A549 (cell line): ENCODE measurements around the gene ESAM. TPM values are rescaled to one million over a fixed set of nuclear protein-coding genes. Genes with fewer than 3 reads are reported as not detected.

Experiments
- ATAC-seq, 2 experiments: fragments of 200-7000 bp in 1 of 2; fragments of >200 bp in 1 of 2; cut with Nextera tagmentation in 1 of 2; cut with Tn5 transposase in 1 of 2; 3 replicates each; pipeline versions ENCODE4 v1.8.0 to v1.9.1; 2018 to 2020; ENCODE audit warnings: mild to moderate bottlenecking in 1 of 2, moderate library complexity in 1 of 2
- CTCF ChIA-PET: fragments of 300-600 bp; sonication (Branson Sonifier 250); formaldehyde crosslinking; extraction: SDS; loops from one replicate; lab custom pipeline; 2021; ENCODE audit warnings: antibody characterized with exemption, inconsistent platforms; lab: Yijun Ruan, JAX
- POLR2A ChIA-PET: fragments of 350-600 bp; formaldehyde crosslinking; extraction: SDS; loops from one replicate; lab custom pipeline; 2021; ENCODE audit warnings: antibody characterized with exemption, inconsistent platforms; lab: Yijun Ruan, JAX
- DNase-seq, 2 experiments: peaks; one replicate each; pipeline versions ENCODE4 v3.0.0 to v3.0.0-alpha.2; 2011 to 2016; ENCODE audit warnings: low read depth in 1 of 2, low spot score in 1 of 2
- FAIRE-seq: peaks from 2 replicates; lab custom pipeline; 2011; peaks lifted over from hg19 to GRCh38; lab: Jason Lieb, UNC
- H3K27ac ChIP-seq, 2 experiments: fragments of >200 bp; sonication (Bioruptor Twin); formaldehyde crosslinking; 3 replicates each; pipeline ENCODE4 v1.5.1; 2016 to 2017
- H3K4me1 ChIP-seq: fragments of >200 bp; sonication (Bioruptor Twin); formaldehyde crosslinking; 3 replicates; pipeline ENCODE4 v1.6.1; 2016
- H3K4me2 ChIP-seq: fragments of >200 bp; sonication (Bioruptor Twin); formaldehyde crosslinking; 3 replicates; pipeline ENCODE4 v1.6.1; 2016
- H3K4me3 ChIP-seq: fragments of >200 bp; sonication (Bioruptor Twin); formaldehyde crosslinking; 3 replicates; pipeline ENCODE4 v1.5.1; 2016
- H3K9me3 ChIP-seq: fragments of >200 bp; sonication (Bioruptor Twin); formaldehyde crosslinking; 3 replicates; pipeline ENCODE4 v1.6.1; 2016
- BHLHE40 ChIP-seq: IDR thresholded peaks from 2 replicates; pipeline ENCODE4 v1.6.1; 2012; ENCODE audit warnings: low read depth, low read length, inconsistent platforms
- FOSL2 ChIP-seq, 2 experiments: fragments of 450-650 bp in 1 of 2; fragments of >200 bp in 1 of 2; sonication (Bioruptor Twin) in 1 of 2; formaldehyde crosslinking; IDR thresholded peaks; 2 replicates each; pipeline versions ENCODE4 v1.5.0 to v1.6.1; 2016 to 2020; ENCODE audit warnings: mild to moderate bottlenecking in 1 of 2, moderate library complexity in 1 of 2
- HDAC2 ChIP-seq: fragments of 200-600 bp; sonication (generic); IDR thresholded peaks from 2 replicates; pipeline ENCODE4 v1.6.1; 2016
- HEYL ChIP-seq: fragments of 250-450 bp; sonication (Bioruptor Pico); IDR thresholded peaks from 2 replicates; pipeline ENCODE4 v1.8.0; 2021; ENCODE audit warnings: mild to moderate bottlenecking, moderate library complexity
- HMGXB4 ChIP-seq: fragments of 250-450 bp; sonication (Bioruptor Pico); IDR thresholded peaks from 2 replicates; pipeline ENCODE4 v1.5.0; 2021; ENCODE audit warnings: mild to moderate bottlenecking, moderate library complexity, borderline replicate concordance
- HOXB13 ChIP-seq: fragments of 250-450 bp; sonication (Bioruptor Pico); IDR thresholded peaks from 2 replicates; pipeline ENCODE4 v1.5.0; 2020; ENCODE audit warnings: low read depth, mild to moderate bottlenecking, moderate library complexity
- JUN ChIP-seq, 2 experiments: fragments of >200 bp; sonication (Bioruptor Twin); formaldehyde crosslinking; IDR thresholded peaks; 2 replicates in 1 of 2; 3 replicates in 1 of 2; pipeline ENCODE4 v1.6.1; 2016 to 2017
- PBX3 ChIP-seq: IDR thresholded peaks from 2 replicates; pipeline ENCODE4 v1.6.1; 2012
- RAD21 ChIP-seq, 2 experiments: fragments of >200 bp in 1 of 2; sonication (Bioruptor Twin) in 1 of 2; formaldehyde crosslinking in 1 of 2; IDR thresholded peaks in 1 of 2; conservative IDR thresholded peaks in 1 of 2; 2 replicates in 1 of 2; 3 replicates in 1 of 2; pipeline ENCODE4 v1.6.1; 2012 to 2018; ENCODE audit warnings: inconsistent platforms in 1 of 2
- SMC3 ChIP-seq: fragments of >200 bp; sonication (Bioruptor Twin); formaldehyde crosslinking; IDR thresholded peaks from 3 replicates; pipeline ENCODE4 v1.6.1; 2018; ENCODE audit warnings: inconsistent platforms
- TP53 ChIP-seq: fragments of 250-450 bp; sonication (Bioruptor Pico); IDR thresholded peaks from 2 replicates; pipeline ENCODE4 v1.5.0; 2021; ENCODE audit warnings: mild to moderate bottlenecking, moderate library complexity
- USF2 ChIP-seq: fragments of 450-650 bp; IDR thresholded peaks from 2 replicates; pipeline ENCODE4 v1.6.1; 2014; ENCODE audit warnings: antibody characterized with exemption
- ZFP36 ChIP-seq: fragments of 450-650 bp; IDR thresholded peaks from 2 replicates; pipeline ENCODE4 v1.6.1; 2014; ENCODE audit warnings: borderline replicate concordance; ENCODE audit not compliant: partially characterized antibody
- WGBS: methylation state at CpG from one replicate; pipeline ENCODE4 v1.1.6; 2017; ENCODE audit errors: missing lambda C conversion rate; 5-methylcytosine and 5-hydroxymethylcytosine counted together
- polyA plus RNA-seq, 4 experiments: library from polyadenylated mRNA; depleted of rRNA in 3 of 4; stranded (reverse); fragments of >200 nt; fragmentation: RNase III in 1 of 4; extraction: RNeasy Plus Mini Kit Qiagen cat#74134 plus additional on column Dnase treatment in 1 of 4; gene quantifications; 2 replicates in 3 of 4; 3 replicates in 1 of 4; pipeline ENCODE4 v1.2.3, GENCODE V29; 2011 to 2017
- TF ChIP-seq, protein P1 (sequence below): fragments of 200-600 bp; sonication (generic); IDR thresholded peaks from 2 replicates; pipeline ENCODE4 v1.6.1; 2016; ENCODE audit warnings: antibody characterized with exemption, mild to moderate bottlenecking, moderate library complexity
- TF ChIP-seq, protein P2 (sequence below): fragments of >200 bp; sonication (Bioruptor Twin); formaldehyde crosslinking; IDR thresholded peaks from 2 replicates; pipeline ENCODE4 v1.6.1; 2016
- TF ChIP-seq, protein P3 (sequence below): IDR thresholded peaks from 2 replicates; pipeline ENCODE4 v1.6.1; 2012; ENCODE audit warnings: low read depth, borderline replicate concordance

Gene ESAM
- polyA plus RNA-seq, 2 of the 4 experiments (the other 2 are of a cell fraction), result 6.2 to 11.7 TPM

GRCh38 chr11:124728134-124728533 is 34.0 kb downstream of the ESAM start (continued):
- TF ChIP-seq, protein P1, sequence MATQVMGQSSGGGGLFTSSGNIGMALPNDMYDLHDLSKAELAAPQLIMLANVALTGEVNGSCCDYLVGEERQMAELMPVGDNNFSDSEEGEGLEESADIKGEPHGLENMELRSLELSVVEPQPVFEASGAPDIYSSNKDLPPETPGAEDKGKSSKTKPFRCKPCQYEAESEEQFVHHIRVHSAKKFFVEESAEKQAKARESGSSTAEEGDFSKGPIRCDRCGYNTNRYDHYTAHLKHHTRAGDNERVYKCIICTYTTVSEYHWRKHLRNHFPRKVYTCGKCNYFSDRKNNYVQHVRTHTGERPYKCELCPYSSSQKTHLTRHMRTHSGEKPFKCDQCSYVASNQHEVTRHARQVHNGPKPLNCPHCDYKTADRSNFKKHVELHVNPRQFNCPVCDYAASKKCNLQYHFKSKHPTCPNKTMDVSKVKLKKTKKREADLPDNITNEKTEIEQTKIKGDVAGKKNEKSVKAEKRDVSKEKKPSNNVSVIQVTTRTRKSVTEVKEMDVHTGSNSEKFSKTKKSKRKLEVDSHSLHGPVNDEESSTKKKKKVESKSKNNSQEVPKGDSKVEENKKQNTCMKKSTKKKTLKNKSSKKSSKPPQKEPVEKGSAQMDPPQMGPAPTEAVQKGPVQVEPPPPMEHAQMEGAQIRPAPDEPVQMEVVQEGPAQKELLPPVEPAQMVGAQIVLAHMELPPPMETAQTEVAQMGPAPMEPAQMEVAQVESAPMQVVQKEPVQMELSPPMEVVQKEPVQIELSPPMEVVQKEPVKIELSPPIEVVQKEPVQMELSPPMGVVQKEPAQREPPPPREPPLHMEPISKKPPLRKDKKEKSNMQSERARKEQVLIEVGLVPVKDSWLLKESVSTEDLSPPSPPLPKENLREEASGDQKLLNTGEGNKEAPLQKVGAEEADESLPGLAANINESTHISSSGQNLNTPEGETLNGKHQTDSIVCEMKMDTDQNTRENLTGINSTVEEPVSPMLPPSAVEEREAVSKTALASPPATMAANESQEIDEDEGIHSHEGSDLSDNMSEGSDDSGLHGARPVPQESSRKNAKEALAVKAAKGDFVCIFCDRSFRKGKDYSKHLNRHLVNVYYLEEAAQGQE, result no peak
- TF ChIP-seq SMC3, result no peak

GRCh38 chr11:124727474-124727873 is 34.6 kb downstream of the ESAM start:
- WGBS, result 63% methylated on average over 4 of the region's 4 CpGs
- ATAC-seq (no peak), FAIRE-seq (no peak), DNase-seq (no peak)
- ChIA-PET CTCF (no interaction called here), POLR2A (no interaction called here)
- Histone ChIP-seq H3K9me3 (no peaks in the 10 kb centered on the region), H3K4me3 (no peak overlapping the region), H3K27ac (no peak overlapping the region), H3K4me1 (peaks cover 6% of the 10 kb centered on the region; the same call in 1 of the 3 replicates), H3K4me2 (no peak overlapping the region)
- TF ChIP-seq HOXB13 (no peak), TP53 (CRISPR knock-in tag) (no peak), HEYL (CRISPR knock-in tag) (no peak), BHLHE40 (no peak), HDAC2 (no peak), ZFP36 (no peak), JUN (IDR thresholded peaks at IDR 0.05) (no peak), PBX3 (no peak), HMGXB4 (CRISPR knock-in tag) (no peak), RAD21 (conservative IDR thresholded peaks at IDR 0.05 in 1 of 2, IDR thresholded peaks at IDR 0.05 in 1 of 2) (no peak), USF2 (no peak), FOSL2 (IDR thresholded peaks at IDR 0.05) (no peak), FOSL2 (CRISPR knock-in tag; IDR thresholded peaks at IDR 0.05) (no peak)
- TF ChIP-seq, protein P2, sequence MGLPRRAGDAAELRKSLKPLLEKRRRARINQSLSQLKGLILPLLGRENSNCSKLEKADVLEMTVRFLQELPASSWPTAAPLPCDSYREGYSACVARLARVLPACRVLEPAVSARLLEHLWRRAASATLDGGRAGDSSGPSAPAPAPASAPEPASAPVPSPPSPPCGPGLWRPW, result no peak
- TF ChIP-seq, protein P1, result no peak
- TF ChIP-seq, protein P3, sequence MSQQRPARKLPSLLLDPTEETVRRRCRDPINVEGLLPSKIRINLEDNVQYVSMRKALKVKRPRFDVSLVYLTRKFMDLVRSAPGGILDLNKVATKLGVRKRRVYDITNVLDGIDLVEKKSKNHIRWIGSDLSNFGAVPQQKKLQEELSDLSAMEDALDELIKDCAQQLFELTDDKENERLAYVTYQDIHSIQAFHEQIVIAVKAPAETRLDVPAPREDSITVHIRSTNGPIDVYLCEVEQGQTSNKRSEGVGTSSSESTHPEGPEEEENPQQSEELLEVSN, result no peak
